Neural progenitor cell (in vitro differentiated cells): ENCODE results near the gene CCSER2.

ENCODE experiments used
- EZH2phosphoT487 ChIP-seq: fragments of 200-600 bp; sonication (generic); IDR thresholded peaks from 2 replicates; pipeline ENCODE4 v1.6.1; 2017; ENCODE audit warnings: antibody characterized with exemption
- TF ChIP-seq, protein P1 (sequence below): fragments of 200-600 bp; sonication (generic); IDR thresholded peaks from 2 replicates; pipeline ENCODE4 v1.5.1; 2017; ENCODE audit warnings: antibody characterized with exemption, mild to moderate bottlenecking

DNA sequence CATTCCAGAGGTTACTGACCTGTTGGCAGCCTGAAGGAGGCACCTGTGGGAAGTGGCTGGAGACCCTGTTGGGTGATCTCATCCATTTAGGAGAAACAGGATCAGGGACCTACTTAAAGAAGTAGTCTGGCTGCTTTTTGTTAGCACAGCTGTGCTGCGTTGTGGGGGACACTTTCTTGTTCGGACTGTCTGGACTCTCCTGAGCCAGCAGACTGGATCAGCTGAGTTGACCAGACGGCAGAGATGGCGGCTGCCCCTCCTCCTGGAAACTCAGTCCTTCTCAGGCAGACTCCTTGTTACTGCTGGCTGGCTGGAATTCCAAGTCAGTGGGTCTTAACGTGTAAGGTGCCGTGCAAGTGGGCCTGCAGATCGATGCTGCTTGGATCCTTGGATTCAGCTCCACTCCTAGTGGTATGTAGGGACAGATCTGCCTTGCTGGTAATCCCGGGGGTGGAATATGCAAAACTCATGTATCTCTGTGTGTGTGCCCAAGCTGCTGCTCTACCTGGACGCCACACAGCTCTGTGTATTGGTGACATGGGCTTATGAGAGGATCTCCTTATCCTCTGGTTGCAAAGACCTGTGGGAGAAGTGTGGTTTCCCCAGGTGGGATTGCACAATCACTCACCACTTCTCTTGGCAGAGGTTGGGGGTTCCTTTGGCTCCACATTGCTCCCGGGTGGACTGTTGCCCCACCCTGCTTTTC, 87.3 kb downstream of the CCSER2 start:
- TF ChIP-seq, protein P1, sequence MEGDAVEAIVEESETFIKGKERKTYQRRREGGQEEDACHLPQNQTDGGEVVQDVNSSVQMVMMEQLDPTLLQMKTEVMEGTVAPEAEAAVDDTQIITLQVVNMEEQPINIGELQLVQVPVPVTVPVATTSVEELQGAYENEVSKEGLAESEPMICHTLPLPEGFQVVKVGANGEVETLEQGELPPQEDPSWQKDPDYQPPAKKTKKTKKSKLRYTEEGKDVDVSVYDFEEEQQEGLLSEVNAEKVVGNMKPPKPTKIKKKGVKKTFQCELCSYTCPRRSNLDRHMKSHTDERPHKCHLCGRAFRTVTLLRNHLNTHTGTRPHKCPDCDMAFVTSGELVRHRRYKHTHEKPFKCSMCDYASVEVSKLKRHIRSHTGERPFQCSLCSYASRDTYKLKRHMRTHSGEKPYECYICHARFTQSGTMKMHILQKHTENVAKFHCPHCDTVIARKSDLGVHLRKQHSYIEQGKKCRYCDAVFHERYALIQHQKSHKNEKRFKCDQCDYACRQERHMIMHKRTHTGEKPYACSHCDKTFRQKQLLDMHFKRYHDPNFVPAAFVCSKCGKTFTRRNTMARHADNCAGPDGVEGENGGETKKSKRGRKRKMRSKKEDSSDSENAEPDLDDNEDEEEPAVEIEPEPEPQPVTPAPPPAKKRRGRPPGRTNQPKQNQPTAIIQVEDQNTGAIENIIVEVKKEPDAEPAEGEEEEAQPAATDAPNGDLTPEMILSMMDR: no peak
- no peak for TF ChIP-seq EZH2phosphoT487
